22Rv1 (cell line): ENCODE results near the gene ALG9.

ENCODE experiments used
- CTCF ChIP-seq: fragments of 450-650 bp; IDR thresholded peaks from 2 replicates; pipeline ENCODE4 v1.5.1; 2017; ENCODE audit warnings: mild to moderate bottlenecking
- ZFX ChIP-seq: fragments of 450-650 bp; IDR thresholded peaks from 2 replicates; pipeline ENCODE4 v1.6.1; 2017; ENCODE audit warnings: antibody characterized with exemption, borderline replicate concordance

- no peak for TF ChIP-seq CTCF
- TF ChIP-seq ZFX, result no peak
Observed at GRCh38 chr11:111745719-111746504, 125.5 kb downstream of the ALG9 start.
